ENCODE measurements around the gene SMG1.
"Not testable (repeated sequence)": the region's sequence is repeated elsewhere in the genome, so short reads cannot be mapped to it uniquely, and the experiment has no call there.

Gene SMG1

DNA sequence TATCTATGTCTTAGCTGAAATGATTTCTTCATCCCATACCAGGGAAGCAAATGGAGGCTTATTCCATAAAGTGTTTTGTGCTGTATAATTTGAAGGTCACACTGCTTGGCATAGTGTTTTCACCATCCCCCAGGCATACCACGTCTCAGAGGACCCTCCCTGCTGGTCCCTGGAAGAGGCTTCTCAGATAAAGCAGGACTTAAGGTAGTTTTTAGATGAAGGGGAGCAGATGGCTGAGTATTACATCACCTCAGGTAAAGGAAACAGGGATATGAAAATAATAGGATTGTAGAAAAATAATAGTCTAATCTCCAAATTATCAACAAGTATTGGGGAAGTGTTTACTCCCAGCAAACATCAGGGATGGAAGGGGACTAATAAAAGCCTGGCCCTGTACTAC, 7.3 kb upstream of the SMG1 start:
- no peak for DNase-seq (ENCODE audit: low read depth, low spot score)

GRCh38 chr16:18932243-18932987, 6.2 kb upstream of the SMG1 start:
- no peak for DNase-seq (ENCODE audit: low read depth, low spot score)

- DNase-seq (ENCODE audit: low read depth, low spot score): no peak
These were observed 5.5 kb upstream of the SMG1 start for GRCh38 chr16:18931756-18932155.

DNA sequence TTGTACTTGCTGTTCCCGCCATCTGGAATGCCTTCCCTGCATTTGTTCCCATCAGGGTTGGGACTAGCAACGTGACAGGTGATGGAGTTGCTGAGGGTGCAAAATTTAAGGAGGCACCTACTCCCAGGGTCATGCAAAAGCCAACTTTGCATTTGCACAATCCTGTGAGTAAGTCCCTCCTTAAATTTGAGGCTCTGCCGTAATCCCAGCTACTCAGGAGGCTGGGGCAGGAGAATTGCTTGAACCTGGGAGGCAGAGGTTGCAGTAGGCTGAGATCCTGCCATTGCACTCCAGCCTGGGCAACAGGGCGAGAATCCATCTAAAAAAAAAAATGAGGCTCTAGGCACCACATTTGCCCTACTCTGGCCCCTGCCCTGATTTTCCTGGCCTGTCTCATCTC, 3.9 kb upstream of the SMG1 start:
- DNase-seq (ENCODE audit: low read depth, low spot score): not testable (repeated sequence)

- DNase-seq (ENCODE audit: low read depth, low spot score): not testable (repeated sequence)
These were observed 1.9 kb upstream of the SMG1 start for GRCh38 chr16:18928073-18928472.

DNA sequence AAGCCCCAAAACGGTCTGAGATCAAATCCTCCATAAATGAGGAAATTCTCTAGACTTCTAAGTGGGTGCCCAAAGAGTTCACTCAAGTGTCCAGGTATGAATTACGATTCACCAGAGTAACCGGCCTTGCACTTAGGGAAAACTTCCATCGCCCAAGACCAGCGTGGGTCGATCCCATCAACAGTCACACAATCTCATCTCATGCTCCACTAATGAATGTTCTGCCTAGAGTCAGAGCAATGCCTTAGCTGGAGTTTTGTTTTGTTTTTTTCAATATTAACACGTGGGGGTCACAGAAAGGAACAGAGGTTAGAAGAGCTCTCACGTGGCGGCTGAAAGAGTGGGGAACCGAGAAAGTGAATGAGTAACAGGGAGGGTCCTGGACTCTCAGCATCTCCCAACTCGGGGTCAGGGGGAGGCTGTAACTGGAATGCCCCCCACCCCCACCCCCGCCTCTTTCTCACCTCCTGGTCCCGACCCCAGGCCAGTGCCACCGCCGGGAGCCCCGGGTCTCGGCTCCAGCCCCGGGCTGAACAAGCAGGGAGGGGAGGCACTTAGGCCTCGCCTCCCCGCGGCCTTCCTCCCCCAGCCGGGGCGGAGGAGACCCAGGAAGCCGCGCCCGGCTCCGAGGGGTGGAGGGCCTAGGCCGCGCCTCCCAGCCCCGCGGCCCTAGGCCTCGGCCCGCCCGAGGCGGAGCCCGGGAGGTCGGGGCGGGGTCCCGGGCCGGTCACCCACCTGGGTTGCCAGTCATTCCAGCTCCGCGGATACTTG, 808 bp downstream of the SMG1 start:
- not testable (repeated sequence) for DNase-seq (ENCODE audit: low read depth, low spot score)

- not testable (repeated sequence) for DNase-seq (ENCODE audit: low read depth, low spot score)
These were observed 2.3 kb downstream of the SMG1 start for GRCh38 chr16:18923935-18924334.

DNA sequence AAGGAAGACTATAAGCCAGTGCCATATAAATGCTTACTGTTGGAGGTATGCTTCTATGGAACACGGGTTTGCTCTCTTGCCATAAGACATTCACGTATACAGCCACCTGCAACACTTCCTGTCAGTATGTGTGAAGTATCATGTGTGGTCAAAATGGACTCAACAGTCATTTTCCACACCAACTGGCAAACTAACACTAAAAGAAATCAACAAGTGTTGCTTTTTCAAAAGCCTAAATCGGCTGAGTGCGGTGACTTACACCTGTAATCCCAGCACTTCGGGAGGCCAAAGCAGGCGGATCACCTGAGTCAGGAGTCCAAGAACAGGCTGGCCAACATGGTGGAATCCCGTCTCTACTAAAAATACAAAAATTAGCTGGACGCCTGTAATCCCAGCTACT, 3.1 kb downstream of the SMG1 start:
- not testable (repeated sequence) for DNase-seq (ENCODE audit: low read depth, low spot score)

- not testable (repeated sequence) for DNase-seq (ENCODE audit: low read depth, low spot score)
These were observed 16.6 kb downstream of the SMG1 start for GRCh38 chr16:18909585-18909984.

GRCh38 chr16:18908716-18909115, 17.5 kb downstream of the SMG1 start:
- not testable (repeated sequence) for DNase-seq (ENCODE audit: low read depth, low spot score)

DNA sequence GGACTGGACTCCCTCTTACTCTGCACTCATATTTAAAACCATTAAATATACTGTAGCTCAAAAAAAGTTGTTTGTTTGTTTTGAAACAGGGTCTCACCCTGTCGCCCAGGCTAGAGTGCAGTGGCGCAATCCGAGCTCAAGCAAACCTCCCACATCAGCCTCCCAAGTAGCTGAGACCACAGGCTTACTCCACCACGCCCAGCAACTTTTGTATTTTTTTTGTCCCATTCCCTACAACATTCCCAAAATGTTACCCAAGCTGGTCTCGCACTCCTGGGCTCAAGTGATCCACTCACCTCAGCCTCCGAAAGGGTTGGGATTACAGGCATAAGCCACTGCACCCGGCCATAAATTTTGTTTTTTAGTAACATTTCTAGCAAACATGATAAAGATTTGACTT, 23.4 kb downstream of the SMG1 start:
- DNase-seq (ENCODE audit: low read depth, low spot score): not testable (repeated sequence)

GRCh38 chr16:18902044-18902443, 24.2 kb downstream of the SMG1 start:
- DNase-seq (ENCODE audit: low read depth, low spot score): not testable (repeated sequence)

- DNase-seq (ENCODE audit: low read depth, low spot score): not testable (repeated sequence)
These were observed 25.0 kb downstream of the SMG1 start for GRCh38 chr16:18901194-18901593.

GRCh38 chr16:18884456-18884855, 41.8 kb downstream of the SMG1 start:
- DNase-seq (ENCODE audit: low read depth, low spot score): not testable (repeated sequence)

DNA sequence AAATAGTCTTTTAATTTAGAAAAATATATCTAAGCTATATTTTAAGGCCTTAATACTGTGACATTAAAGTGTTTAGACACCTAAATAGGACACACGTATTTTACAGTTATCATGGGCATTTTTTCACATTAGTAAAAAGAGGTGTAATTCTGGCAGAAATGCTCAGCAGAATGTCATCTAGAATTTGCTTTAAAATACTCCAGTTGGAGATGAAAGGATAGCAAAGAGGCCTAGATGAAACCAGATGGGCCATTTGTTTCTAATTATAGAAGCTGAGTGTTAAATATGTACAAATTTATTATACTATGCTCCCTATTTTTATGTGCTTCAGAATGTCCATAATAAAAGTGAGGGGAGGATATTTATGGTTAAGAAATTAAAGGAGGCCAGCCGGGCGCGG, 48.5 kb downstream of the SMG1 start:
- DNase-seq (ENCODE audit: low read depth, low spot score): not testable (repeated sequence)

DNA sequence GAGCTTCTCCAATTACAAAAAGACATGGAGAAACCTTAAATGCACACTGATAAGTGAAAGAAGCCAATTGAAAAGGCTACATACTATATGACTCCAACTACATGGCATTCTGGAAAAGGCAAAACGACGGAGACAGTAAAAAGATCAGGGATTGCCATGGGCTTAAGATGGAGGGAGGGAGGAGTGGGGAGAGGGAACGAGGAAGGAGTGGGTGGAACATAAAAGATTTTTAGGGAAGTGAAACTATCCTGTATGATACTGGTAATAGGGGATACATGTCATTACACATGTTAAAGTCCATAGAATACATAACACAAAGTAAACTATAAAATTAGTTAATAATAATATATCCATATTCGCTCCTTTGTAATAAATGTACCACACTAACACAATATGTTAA, 48.9 kb downstream of the SMG1 start:
- DNase-seq (ENCODE audit: low read depth, low spot score): not testable (repeated sequence)

DNA sequence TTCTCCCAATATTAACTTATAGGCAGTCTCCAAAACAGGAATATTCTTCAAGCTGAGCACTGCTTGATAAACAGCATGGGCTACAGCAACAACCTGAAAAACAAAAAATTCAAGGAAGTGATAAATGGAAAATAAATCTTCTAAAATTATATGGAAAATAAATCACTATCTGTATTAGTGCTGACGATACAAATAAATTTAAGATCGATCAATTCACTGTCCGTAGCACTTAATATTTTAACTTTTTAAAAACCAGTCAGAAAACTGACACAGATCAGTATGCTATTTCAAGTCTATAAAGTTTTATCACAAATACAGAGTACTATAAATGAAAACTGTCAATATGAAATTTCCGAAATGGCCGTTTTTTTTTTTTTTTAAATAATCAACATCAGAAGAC, 49.9 kb downstream of the SMG1 start:
- not testable (repeated sequence) for DNase-seq (ENCODE audit: low read depth, low spot score)

DNA sequence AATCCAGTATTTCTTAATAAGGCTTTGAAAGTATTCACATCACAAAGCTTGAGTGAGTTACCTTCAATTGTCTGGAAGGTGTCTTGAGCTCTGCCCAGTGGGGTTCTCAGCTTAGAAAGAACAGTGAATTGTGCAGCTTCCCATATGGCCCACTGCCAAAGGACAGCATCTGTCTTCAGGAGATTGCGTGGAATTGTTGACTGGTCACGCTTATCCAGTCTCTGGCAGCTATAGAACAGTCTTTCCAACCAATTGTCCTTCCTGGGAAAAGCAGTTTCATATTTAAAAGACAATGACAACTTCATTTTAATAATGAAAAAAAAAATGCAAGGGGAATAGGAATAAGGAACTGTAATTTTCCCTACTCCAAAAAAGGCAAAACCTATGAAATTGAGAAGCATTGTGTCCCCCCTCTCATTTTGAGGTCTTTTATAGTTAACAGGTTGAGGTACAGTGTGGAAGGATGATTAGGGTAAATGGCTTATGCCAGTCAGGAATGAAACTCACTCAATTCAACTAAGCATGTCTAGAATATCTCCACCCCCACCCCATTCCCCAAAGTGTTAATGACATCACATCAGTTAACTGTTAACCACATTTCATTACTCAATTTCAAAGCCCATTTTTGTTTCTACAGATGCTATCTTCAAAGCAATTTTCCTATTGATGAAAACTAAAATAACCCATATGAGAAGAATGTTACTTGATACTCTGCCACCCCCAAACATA, 57.0 kb downstream of the SMG1 start:
- not testable (repeated sequence) for DNase-seq (ENCODE audit: low read depth, low spot score)

DNA sequence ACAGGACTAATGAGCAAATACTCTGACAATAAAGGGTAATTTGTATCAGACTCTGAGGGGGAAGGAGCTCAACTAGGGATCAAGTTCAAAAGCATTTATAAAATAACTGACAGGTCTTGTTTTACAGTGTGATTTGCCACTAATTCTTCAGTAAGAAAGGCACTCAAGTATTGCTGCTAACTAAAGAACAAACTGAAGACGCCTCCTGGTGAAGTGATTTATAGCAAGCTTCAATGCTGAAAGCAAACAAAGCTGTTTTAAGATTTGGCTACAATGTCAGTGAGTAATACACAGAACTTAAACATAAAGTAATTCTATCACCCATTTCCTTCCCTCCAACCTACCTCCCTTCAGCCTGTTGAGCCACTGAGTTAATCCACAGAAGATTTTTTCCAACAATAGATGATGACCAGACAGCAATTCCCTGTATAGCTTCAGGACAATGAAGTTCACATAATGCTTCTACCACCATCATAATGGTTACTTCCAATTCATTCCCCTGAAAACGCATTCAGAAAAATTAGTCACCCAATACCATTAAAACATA, 59.9 kb downstream of the SMG1 start:
- not testable (repeated sequence) for DNase-seq (ENCODE audit: low read depth, low spot score)

DNA sequence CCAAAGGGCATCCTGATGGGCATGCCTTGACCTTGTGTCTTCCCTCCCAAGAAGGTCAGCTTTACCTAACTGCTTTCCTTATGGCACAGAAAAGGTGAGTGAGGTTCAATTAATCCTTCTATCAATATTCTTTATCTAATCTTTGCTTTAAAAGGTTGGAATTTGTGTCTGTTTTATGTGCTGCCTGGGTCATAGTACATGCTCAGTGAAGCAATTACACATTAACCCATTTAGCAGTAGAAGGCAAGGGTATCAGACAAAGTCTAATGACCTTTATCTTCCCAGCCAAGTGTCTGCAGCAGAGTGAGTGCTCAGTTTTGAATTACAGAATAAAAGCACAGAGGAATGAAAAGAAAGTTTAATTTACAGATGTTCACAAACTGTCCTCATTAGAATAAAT, 63.3 kb downstream of the SMG1 start:
- not testable (repeated sequence) for DNase-seq (ENCODE audit: low read depth, low spot score)

- no peak for DNase-seq (ENCODE audit: low read depth, low spot score)
These were observed 71.0 kb downstream of the SMG1 start for GRCh38 chr16:18855196-18855595.

- no peak for DNase-seq (ENCODE audit: low read depth, low spot score)
These were observed 72.5 kb downstream of the SMG1 start for GRCh38 chr16:18853694-18854093.
